HG03066 (cell line): ENCODE measurements around the gene FUT7.
"Not testable (repeated sequence)": the region's sequence is repeated elsewhere in the genome, so short reads cannot be mapped to it uniquely, and the experiment has no call there.

Experiments used
- ATAC-seq: cut with Tn5 transposase; IDR thresholded peaks from one replicate; pipeline ENCODE4 v1.9.1; 2021; ENCODE audit warnings: low read depth; ENCODE audit not compliant: unreplicated experiment

FUT7 gene

GRCh38 chr9:137066096-137066861, 34.4 kb upstream of the FUT7 start:
- ATAC-seq, result no peak

GRCh38 chr9:137065336-137065967, 33.6 kb upstream of the FUT7 start:
- ATAC-seq, result no peak

- ATAC-seq, result no peak
Measured at GRCh38 chr9:137064880-137065164, 32.9 kb upstream of the FUT7 start.

- ATAC-seq, result no peak
Measured at GRCh38 chr9:137064027-137064879, 32.4 kb upstream of the FUT7 start.

- ATAC-seq, result no peak
Measured at GRCh38 chr9:137063311-137064026, 31.6 kb upstream of the FUT7 start.

- not testable (repeated sequence) for ATAC-seq
Measured at GRCh38 chr9:137062798-137063197, 30.9 kb upstream of the FUT7 start.

GRCh38 chr9:137062384-137062783, 30.5 kb upstream of the FUT7 start:
- no peak for ATAC-seq

GRCh38 chr9:137058521-137059234, 26.8 kb upstream of the FUT7 start:
- ATAC-seq, result no peak

- ATAC-seq, result no peak
Measured at GRCh38 chr9:137057545-137057944, 25.7 kb upstream of the FUT7 start.

- ATAC-seq, result no peak
Measured at GRCh38 chr9:137056739-137057415, 25.0 kb upstream of the FUT7 start.

GRCh38 chr9:137055385-137056364, 23.8 kb upstream of the FUT7 start:
- ATAC-seq, result no peak

- ATAC-seq, result no peak
Measured at GRCh38 chr9:137054932-137055384, 23.1 kb upstream of the FUT7 start.

- ATAC-seq, result no peak
Measured at GRCh38 chr9:137053944-137054931, 22.4 kb upstream of the FUT7 start, which contains the start of gene ENTPD2. ENTPD2 (minus strand) TSS chr9:137054061; CDS start chr9:137053997, 64 bp downstream.

GRCh38 chr9:137052998-137053943, 21.4 kb upstream of the FUT7 start:
- no peak for ATAC-seq

GRCh38 chr9:137052293-137052692, 20.4 kb upstream of the FUT7 start:
- no peak for ATAC-seq

GRCh38 chr9:137051145-137051724, 19.3 kb upstream of the FUT7 start:
- ATAC-seq, result no peak
